Activated T-cell treated with anti-CD3 and anti-CD28 coated beads for 1 hour (primary cell): ENCODE data around the gene ABLIM1.

Experiments
- DNase-seq: peaks from one replicate; pipeline ENCODE4 v3.0.0-alpha.2; 2020; ENCODE audit warnings: low read depth

Gene ABLIM1

GRCh38 chr10:114581071-114581470 lies 77.0 kb downstream of the ABLIM1 start:
- no peak for DNase-seq

- DNase-seq = no peak
Measured at GRCh38 chr10:114577133-114577532, 80.9 kb downstream of the ABLIM1 start.

GRCh38 chr10:114576716-114577115 lies 81.4 kb downstream of the ABLIM1 start:
- no peak for DNase-seq

- no peak for DNase-seq
Measured at GRCh38 chr10:114576132-114576487, 82.0 kb downstream of the ABLIM1 start.

- no peak for DNase-seq
Measured at GRCh38 chr10:114575417-114576131, 82.5 kb downstream of the ABLIM1 start.

- DNase-seq = no peak
Measured at GRCh38 chr10:114573330-114574045, 84.6 kb downstream of the ABLIM1 start.

GRCh38 chr10:114571316-114571999 lies 86.6 kb downstream of the ABLIM1 start:
- no peak for DNase-seq

GRCh38 chr10:114566064-114566463 lies 92.0 kb downstream of the ABLIM1 start:
- no peak for DNase-seq

- no peak for DNase-seq
Measured at GRCh38 chr10:114565066-114565465, 93.0 kb downstream of the ABLIM1 start.

- no peak for DNase-seq
Measured at GRCh38 chr10:114561008-114561523, 97.0 kb downstream of the ABLIM1 start.

GRCh38 chr10:114560144-114560543 lies 97.9 kb downstream of the ABLIM1 start:
- DNase-seq = no peak

- DNase-seq = no peak
Measured at GRCh38 chr10:114559636-114560035, 98.4 kb downstream of the ABLIM1 start.

GRCh38 chr10:114557854-114558253 lies 100.2 kb downstream of the ABLIM1 start:
- no peak for DNase-seq

- DNase-seq = no peak
Measured at GRCh38 chr10:114556236-114557122, 101.6 kb downstream of the ABLIM1 start.

- no peak for DNase-seq
Measured at GRCh38 chr10:114553436-114553835, 104.6 kb downstream of the ABLIM1 start.

- no peak for DNase-seq
Measured at GRCh38 chr10:114552050-114552449, 106.0 kb downstream of the ABLIM1 start.

GRCh38 chr10:114551636-114551972 lies 106.5 kb downstream of the ABLIM1 start:
- no peak for DNase-seq

- DNase-seq = no peak
Measured at GRCh38 chr10:114550756-114551635, 107.1 kb downstream of the ABLIM1 start.

GRCh38 chr10:114548662-114549061 lies 109.4 kb downstream of the ABLIM1 start:
- DNase-seq = no peak

- DNase-seq = no peak
Measured at GRCh38 chr10:114547514-114547913, 110.6 kb downstream of the ABLIM1 start.

GRCh38 chr10:114547056-114547455 lies 111.0 kb downstream of the ABLIM1 start:
- no peak for DNase-seq
